Endothelial cell of umbilical vein (primary cell): Measurements from ENCODE around the gene YWHAG.

Experiments used
- EZH2 ChIP-seq: IDR thresholded peaks from 2 replicates; pipeline ENCODE4 v1.6.1; 2012; ENCODE audit warnings: borderline replicate concordance, low read depth, mild to moderate bottlenecking, moderate library complexity, low read length, inconsistent platforms; ENCODE audit not compliant: severe bottlenecking
- FOS ChIP-seq: IDR thresholded peaks from 2 replicates; pipeline ENCODE4 v1.6.1; 2011; ENCODE audit warnings: mild to moderate bottlenecking, low read length, moderate library complexity, borderline replicate concordance; ENCODE audit not compliant: insufficient read depth
- JUN ChIP-seq: IDR thresholded peaks from 2 replicates; pipeline ENCODE4 v1.6.1; 2011; ENCODE audit warnings: borderline replicate concordance, low read depth; ENCODE audit not compliant: insufficient read length, insufficient read depth
- MYC ChIP-seq: IDR thresholded peaks from one replicate; pipeline ENCODE4 v1.6.1; 2011; ENCODE audit warnings: mild to moderate bottlenecking, low read depth, low read length
- POLR2A ChIP-seq: IDR thresholded peaks from 2 replicates; pipeline ENCODE4 v1.6.1; 2012; ENCODE audit warnings: low read depth, mild to moderate bottlenecking, control low read depth, low read length
- POLR2AphosphoS5 ChIP-seq: IDR thresholded peaks from 2 replicates; pipeline ENCODE4 v1.6.1; 2012; ENCODE audit warnings: low read depth, mild to moderate bottlenecking, control low read depth, low read length, moderate library complexity; ENCODE audit not compliant: insufficient read depth
- TF ChIP-seq, protein P1 (sequence below), 2 donors: IDR thresholded peaks; 1 replicate in 1 of 2; 2 replicates in 1 of 2; pipeline ENCODE4 v1.5.1; 2011; ENCODE audit warnings: low read length in 2 of 2, mild to moderate bottlenecking in 2 of 2, moderate library complexity in 2 of 2, control low read depth in 1 of 2, inconsistent platforms in 1 of 2, low read depth in 1 of 2; ENCODE audit not compliant: insufficient read depth in 1 of 2; ENCODE audit errors: extremely low read depth in 1 of 2
- TF ChIP-seq, protein P2 (sequence below): IDR thresholded peaks from 2 replicates; pipeline ENCODE4 v1.6.1; 2011; ENCODE audit not compliant: insufficient read depth, insufficient read length

DNA sequence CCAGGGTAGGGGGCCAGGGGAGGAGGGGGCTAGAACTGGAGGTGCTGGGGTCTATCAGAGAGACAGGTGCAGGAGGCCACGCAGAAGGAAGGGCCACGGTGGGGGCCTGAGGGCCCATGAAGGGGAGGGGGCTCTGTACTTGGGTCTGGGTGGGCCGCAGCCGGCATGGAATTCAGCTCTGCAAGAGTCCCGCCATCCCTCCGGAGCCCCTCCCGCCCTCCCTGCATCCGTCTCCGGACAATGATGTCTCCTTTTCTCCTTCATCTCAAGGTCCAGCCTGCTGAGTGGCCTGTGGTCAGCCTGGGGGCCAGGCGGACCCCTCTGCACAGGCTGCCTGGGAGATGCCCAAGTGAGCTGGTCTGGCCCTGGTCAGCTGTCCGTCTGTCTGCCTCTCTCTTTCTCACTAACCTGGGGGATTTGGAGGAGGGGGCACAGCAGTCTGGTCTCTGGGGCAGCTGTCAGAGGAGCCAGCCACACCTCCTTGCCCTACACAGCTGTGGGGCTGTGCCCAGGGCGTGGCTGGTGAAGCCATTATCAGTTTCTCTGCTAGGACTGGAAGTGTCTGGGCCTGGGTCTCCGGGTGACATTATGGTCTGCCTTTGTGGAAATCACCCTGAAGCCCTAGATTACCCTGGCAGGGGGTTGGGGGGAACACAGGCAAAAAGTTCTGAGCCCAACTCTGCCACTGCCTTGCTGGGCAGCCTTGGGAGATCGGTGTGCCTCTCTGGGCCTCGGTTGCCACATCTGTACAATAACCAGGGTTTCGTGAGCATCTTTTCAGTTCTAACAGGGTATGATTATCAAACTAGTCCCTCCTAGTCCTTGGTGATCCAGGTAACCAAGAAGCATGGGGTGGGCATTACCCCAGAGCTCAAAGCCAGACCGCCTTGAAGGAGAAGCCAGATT lies 75.3 kb downstream of the YWHAG start:
- TF ChIP-seq, protein P1, sequence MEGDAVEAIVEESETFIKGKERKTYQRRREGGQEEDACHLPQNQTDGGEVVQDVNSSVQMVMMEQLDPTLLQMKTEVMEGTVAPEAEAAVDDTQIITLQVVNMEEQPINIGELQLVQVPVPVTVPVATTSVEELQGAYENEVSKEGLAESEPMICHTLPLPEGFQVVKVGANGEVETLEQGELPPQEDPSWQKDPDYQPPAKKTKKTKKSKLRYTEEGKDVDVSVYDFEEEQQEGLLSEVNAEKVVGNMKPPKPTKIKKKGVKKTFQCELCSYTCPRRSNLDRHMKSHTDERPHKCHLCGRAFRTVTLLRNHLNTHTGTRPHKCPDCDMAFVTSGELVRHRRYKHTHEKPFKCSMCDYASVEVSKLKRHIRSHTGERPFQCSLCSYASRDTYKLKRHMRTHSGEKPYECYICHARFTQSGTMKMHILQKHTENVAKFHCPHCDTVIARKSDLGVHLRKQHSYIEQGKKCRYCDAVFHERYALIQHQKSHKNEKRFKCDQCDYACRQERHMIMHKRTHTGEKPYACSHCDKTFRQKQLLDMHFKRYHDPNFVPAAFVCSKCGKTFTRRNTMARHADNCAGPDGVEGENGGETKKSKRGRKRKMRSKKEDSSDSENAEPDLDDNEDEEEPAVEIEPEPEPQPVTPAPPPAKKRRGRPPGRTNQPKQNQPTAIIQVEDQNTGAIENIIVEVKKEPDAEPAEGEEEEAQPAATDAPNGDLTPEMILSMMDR (IDR thresholded peaks at IDR 0.05; ENCODE audit: extremely low read depth in 1 of 2, insufficient read depth in 1 of 2, low read depth in 1 of 2, low read length in 2 of 2): no peak
- TF ChIP-seq MYC (no peak), POLR2A (no peak), POLR2AphosphoS5 (no peak), EZH2 (no peak), FOS (no peak), JUN (no peak)
- TF ChIP-seq, protein P2, sequence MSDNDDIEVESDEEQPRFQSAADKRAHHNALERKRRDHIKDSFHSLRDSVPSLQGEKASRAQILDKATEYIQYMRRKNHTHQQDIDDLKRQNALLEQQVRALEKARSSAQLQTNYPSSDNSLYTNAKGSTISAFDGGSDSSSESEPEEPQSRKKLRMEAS: no peak
